Smooth muscle cell (in vitro differentiated cells): ENCODE measurements around the gene ZNF800. TPM values are rescaled to one million over a fixed set of nuclear protein-coding genes. Genes with fewer than 3 reads are reported as not detected.
A peak's percentile ranks its signal among the peaks of the same experiment; 100 is the strongest.

ENCODE experiments used
- DNase-seq: peaks from one replicate; lab custom pipeline; 2025; ENCODE audit not compliant: unreplicated experiment; lab: John Stamatoyannopoulos, UW
- H2AFZ ChIP-seq: fragments of 200-600 bp; sonication (generic); 2 replicates; pipeline ENCODE4 v1.6.0; 2016; ENCODE audit warnings: antibody characterized with exemption, low read depth, mild to moderate bottlenecking
- H3F3A ChIP-seq: fragments of 200-600 bp; sonication (generic); 2 replicates; pipeline ENCODE4 v1.6.0; 2017; ENCODE audit warnings: antibody characterized with exemption, low read depth
- H3K27ac ChIP-seq: fragments of 200-600 bp; sonication (generic); 2 replicates; pipeline ENCODE4 v1.5.1; 2016; ENCODE audit warnings: low read depth, mild to moderate bottlenecking
- H3K27me3 ChIP-seq: fragments of 200-600 bp; sonication (generic); 2 replicates; pipeline ENCODE4 v1.6.1; 2016; ENCODE audit warnings: low read depth, mild to moderate bottlenecking
- H3K36me3 ChIP-seq: fragments of 200-600 bp; sonication (generic); 2 replicates; pipeline ENCODE4 v1.5.1; 2016; ENCODE audit warnings: low read depth
- H3K4me1 ChIP-seq: fragments of 200-600 bp; sonication (generic); 2 replicates; pipeline ENCODE4 v1.5.1; 2016; ENCODE audit warnings: low read depth
- H3K4me2 ChIP-seq: fragments of 200-600 bp; sonication (generic); 2 replicates; pipeline ENCODE4 v1.6.0; 2016; ENCODE audit warnings: mild to moderate bottlenecking
- H3K4me3 ChIP-seq: fragments of 200-600 bp; sonication (generic); 2 replicates; pipeline ENCODE4 v1.5.1; 2016; ENCODE audit warnings: mild to moderate bottlenecking
- H3K79me2 ChIP-seq: fragments of 200-600 bp; sonication (generic); 2 replicates; pipeline ENCODE4 v1.6.0; 2016; ENCODE audit warnings: low read depth, mild to moderate bottlenecking
- H3K9ac ChIP-seq: fragments of 200-600 bp; sonication (generic); 2 replicates; pipeline ENCODE4 v1.6.0; 2016; ENCODE audit warnings: low read depth
- H3K9me3 ChIP-seq: fragments of 200-600 bp; sonication (generic); replicated peaks from 2 replicates; pipeline ENCODE4 v1.5.1; 2016; ENCODE audit warnings: low read depth
- H4K20me1 ChIP-seq: fragments of 200-600 bp; sonication (generic); 2 replicates; pipeline ENCODE4 v1.6.0; 2016; ENCODE audit warnings: low read depth
- WGBS: methylation state at CpG from one replicate; pipeline ENCODE4 v1.1.7; 2016; ENCODE audit warnings: low lambda C conversion rate; 5-methylcytosine and 5-hydroxymethylcytosine counted together
- polyA plus RNA-seq: library from polyadenylated mRNA; unstranded; fragments of >200 nt; fragmentation: Nextera tagmentation; extraction: Ambion mirVana; gene quantifications from 2 replicates; pipeline ENCODE4 v1.2.1, GENCODE V29; 2016
- total RNA-seq: library from RNA; depleted of rRNA; stranded (reverse); fragments of >200 nt; gene quantifications from 2 replicates; pipeline ENCODE4 v1.2.3, GENCODE V29; 2014
- TF ChIP-seq, protein P1 (sequence below): fragments of 200-600 bp; sonication (generic); IDR thresholded peaks from 2 replicates; pipeline ENCODE4 v1.5.1; 2017; ENCODE audit warnings: borderline replicate concordance, mild to moderate bottlenecking, antibody characterized with exemption; ENCODE audit not compliant: insufficient read depth, poor library complexity, severe bottlenecking

Gene ZNF800
- total and polyA plus RNA-seq, 2 experiments from 2014 or later, result 12.8 to 23.5 TPM

DNA sequence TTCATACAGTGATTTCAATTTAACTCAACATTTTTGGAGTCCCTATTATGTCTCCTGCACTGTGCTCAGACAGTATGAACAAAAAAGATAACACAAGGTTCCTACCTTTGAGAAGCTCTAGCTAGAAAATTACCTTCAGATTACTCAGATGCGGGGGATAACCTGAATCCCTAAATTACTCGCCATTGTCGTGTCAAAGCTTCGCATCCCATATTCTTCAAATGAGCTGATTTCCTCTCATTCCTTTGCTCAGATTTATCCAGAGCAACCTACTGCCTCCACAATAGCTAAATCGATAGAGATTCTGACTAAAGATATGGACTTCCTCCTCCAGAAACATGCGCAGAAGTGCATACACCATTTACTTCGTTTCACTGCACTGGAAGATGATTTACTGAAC is 42.6 kb downstream of the ZNF800 start:
- no peak overlapping the region for H3K4me3 ChIP-seq
- peaks cover 3% of the 10 kb centered on the region for H4K20me1 ChIP-seq
- H3K27ac ChIP-seq, result no peak overlapping the region
- H3K79me2 ChIP-seq, result no peaks in the 10 kb centered on the region
- TF ChIP-seq, protein P1, sequence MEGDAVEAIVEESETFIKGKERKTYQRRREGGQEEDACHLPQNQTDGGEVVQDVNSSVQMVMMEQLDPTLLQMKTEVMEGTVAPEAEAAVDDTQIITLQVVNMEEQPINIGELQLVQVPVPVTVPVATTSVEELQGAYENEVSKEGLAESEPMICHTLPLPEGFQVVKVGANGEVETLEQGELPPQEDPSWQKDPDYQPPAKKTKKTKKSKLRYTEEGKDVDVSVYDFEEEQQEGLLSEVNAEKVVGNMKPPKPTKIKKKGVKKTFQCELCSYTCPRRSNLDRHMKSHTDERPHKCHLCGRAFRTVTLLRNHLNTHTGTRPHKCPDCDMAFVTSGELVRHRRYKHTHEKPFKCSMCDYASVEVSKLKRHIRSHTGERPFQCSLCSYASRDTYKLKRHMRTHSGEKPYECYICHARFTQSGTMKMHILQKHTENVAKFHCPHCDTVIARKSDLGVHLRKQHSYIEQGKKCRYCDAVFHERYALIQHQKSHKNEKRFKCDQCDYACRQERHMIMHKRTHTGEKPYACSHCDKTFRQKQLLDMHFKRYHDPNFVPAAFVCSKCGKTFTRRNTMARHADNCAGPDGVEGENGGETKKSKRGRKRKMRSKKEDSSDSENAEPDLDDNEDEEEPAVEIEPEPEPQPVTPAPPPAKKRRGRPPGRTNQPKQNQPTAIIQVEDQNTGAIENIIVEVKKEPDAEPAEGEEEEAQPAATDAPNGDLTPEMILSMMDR, result no peak
- no peaks in the 10 kb centered on the region for H3K27me3 ChIP-seq
- peaks cover 5% of the 10 kb centered on the region for H3K4me1 ChIP-seq
- H3K9me3 ChIP-seq, result no peaks in the 10 kb centered on the region
- no peaks in the 10 kb centered on the region for H3K36me3 ChIP-seq
- no peak overlapping the region for H3K9ac ChIP-seq
- no peak overlapping the region for H3K4me2 ChIP-seq
- no peak for DNase-seq
- H3F3A ChIP-seq, result no peaks in the 10 kb centered on the region
- H2AFZ ChIP-seq, result no peak overlapping the region
- 89% methylated on average over 7 of the region's 7 CpGs for WGBS

- no peaks in the 10 kb centered on the region for H4K20me1 ChIP-seq
- H3K27me3 ChIP-seq, result no peaks in the 10 kb centered on the region
- no peak overlapping the region for H3K9ac ChIP-seq
- H3K4me3 ChIP-seq, result peak overlapping the region; percentile 48
- H3K27ac ChIP-seq, result no peak overlapping the region
- H3K79me2 ChIP-seq, result no peaks in the 10 kb centered on the region
- no peaks in the 10 kb centered on the region for H3K9me3 ChIP-seq
- no peak overlapping the region for H2AFZ ChIP-seq
- over 99% methylated on average over 3 of the region's 3 CpGs for WGBS
- peak overlapping the region; percentile 87 for H3K4me2 ChIP-seq
- H3K4me1 ChIP-seq, result peaks cover 5% of the 10 kb centered on the region
- H3K36me3 ChIP-seq, result no peaks in the 10 kb centered on the region
- no peak for DNase-seq
- H3F3A ChIP-seq, result no peaks in the 10 kb centered on the region
- TF ChIP-seq, protein P1, result no peak
Measured at GRCh38 chr7:127348247-127348631, 44.3 kb downstream of the ZNF800 start.

DNA sequence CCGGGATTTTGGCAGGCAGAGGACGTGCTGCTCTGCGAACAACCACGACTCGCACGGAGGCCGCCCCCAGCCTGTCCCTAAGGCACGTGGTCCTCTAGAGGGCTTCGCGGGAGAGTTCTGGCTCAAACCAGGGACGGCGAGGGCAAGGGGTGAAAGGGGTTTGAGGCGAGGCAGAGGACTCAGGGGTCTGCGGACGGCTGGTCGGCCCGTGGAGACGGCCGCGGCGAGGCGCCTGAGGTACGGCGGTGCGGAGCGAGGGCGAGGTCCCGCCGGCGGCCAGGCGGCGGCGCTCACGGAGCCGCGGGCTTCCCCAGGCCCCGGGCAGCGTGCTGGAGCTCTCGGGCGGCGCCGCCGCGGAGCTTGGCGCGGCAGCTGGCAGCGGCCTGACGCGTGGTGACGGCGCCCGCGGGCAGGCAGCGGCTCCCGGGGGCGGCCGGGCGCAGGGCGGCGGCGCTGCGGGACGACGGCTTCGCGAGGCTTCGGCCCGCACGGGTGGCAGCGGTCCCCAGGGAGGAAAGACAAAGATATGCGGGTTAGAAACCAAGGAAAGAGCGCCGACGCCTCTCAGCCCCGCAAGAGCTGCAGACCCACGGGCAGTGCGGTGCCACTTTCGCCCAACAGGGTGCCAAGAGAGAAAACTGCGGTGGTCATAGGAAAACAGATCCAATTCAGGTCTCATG is 44.8 kb downstream of the ZNF800 start:
- WGBS, result 7% methylated on average over 70 of the region's 79 CpGs
- H3K27ac ChIP-seq, result no peak overlapping the region
- H3K9me3 ChIP-seq, result peaks cover under 1% of the 10 kb centered on the region
- no peaks in the 10 kb centered on the region for H3K27me3 ChIP-seq
- no peaks in the 10 kb centered on the region for H4K20me1 ChIP-seq
- H3K36me3 ChIP-seq, result no peaks in the 10 kb centered on the region
- H3F3A ChIP-seq, result no peaks in the 10 kb centered on the region
- no peak overlapping the region for H3K9ac ChIP-seq
- TF ChIP-seq, protein P1, result peak; percentile 28
- peaks cover 5% of the 10 kb centered on the region for H3K4me1 ChIP-seq
- H3K79me2 ChIP-seq, result no peaks in the 10 kb centered on the region
- H3K4me3 ChIP-seq, result peak overlapping the region; percentile 48
- peak overlapping the region; percentile 87 for H3K4me2 ChIP-seq
- peak; percentile 26 for DNase-seq
- H2AFZ ChIP-seq, result no peak overlapping the region

GRCh38 chr7:127346575-127347256 is 45.8 kb downstream of the ZNF800 start:
- no peaks in the 10 kb centered on the region for H3K36me3 ChIP-seq

More at GRCh38 chr7:127346575-127347256, 45.8 kb downstream of the ZNF800 start:
- Histone ChIP-seq H3K9ac (no peak overlapping the region), H3K4me1 (peaks cover 5% of the 10 kb centered on the region), H4K20me1 (no peaks in the 10 kb centered on the region), H3K27me3 (no peaks in the 10 kb centered on the region), H3K27ac (no peak overlapping the region), H2AFZ (no peak overlapping the region), H3K4me3 (no peak overlapping the region), H3K4me2 (no peak overlapping the region), H3F3A (no peaks in the 10 kb centered on the region), H3K9me3 (peaks cover 3% of the 10 kb centered on the region), H3K79me2 (no peaks in the 10 kb centered on the region)
- WGBS, result 92% methylated on average over 9 of the region's 9 CpGs
- TF ChIP-seq, protein P1, result no peak
- no peak for DNase-seq
